ENCODE results near the gene POU3F4. TPM values are rescaled to one million over a fixed set of nuclear protein-coding genes. Genes with fewer than 3 reads are reported as not detected.

The POU3F4 gene
- total and polyA plus RNA-seq, 9 donors = under 0.01 to 0.04 (median 0.03) TPM; not detected in 6

GRCh38 chrX:83512111-83512510, 4.0 kb downstream of the POU3F4 start:
- WGBS (ENCODE audit: insufficient coverage) = 49% methylated on average over 6 of the region's 14 CpGs
- Histone ChIP-seq H3K36me3 (ENCODE audit: control insufficient read depth, insufficient read depth, low read length) (no peaks in the 10 kb centered on the region), H3K9me3 (replicated peaks; ENCODE audit: control insufficient read depth, low read depth, low read length) (no peaks in the 10 kb centered on the region), H3K27me3 (ENCODE audit: control insufficient read depth, insufficient read depth, low read length) (peaks cover 47% of the 10 kb centered on the region), H3K4me3 (ENCODE audit: low read length) (no peak overlapping the region), H3K4me1 (ENCODE audit: control insufficient read depth, insufficient read depth, low read length) (no peaks in the 10 kb centered on the region), H3K27ac (ENCODE audit: low read length) (no peak overlapping the region)
- DNase-seq = no peak

- no peaks in the 10 kb centered on the region for H3K9me3 ChIP-seq (replicated peaks; ENCODE audit: control insufficient read depth, low read depth, low read length)
- no peak overlapping the region for H3K4me3 ChIP-seq (ENCODE audit: low read length)
- WGBS (ENCODE audit: insufficient coverage) = no CpG with 5 or more reads among the region's 1 CpG
- H3K27ac ChIP-seq (ENCODE audit: low read length) = no peak overlapping the region
- peaks cover 8% of the 10 kb centered on the region for H3K27me3 ChIP-seq (ENCODE audit: control insufficient read depth, insufficient read depth, low read length)
- H3K4me1 ChIP-seq (ENCODE audit: control insufficient read depth, insufficient read depth, low read length) = no peaks in the 10 kb centered on the region
- no peaks in the 10 kb centered on the region for H3K36me3 ChIP-seq (ENCODE audit: control insufficient read depth, insufficient read depth, low read length)
- no peak for DNase-seq
Observed at GRCh38 chrX:83516597-83516996, 8.5 kb downstream of the POU3F4 start.

GRCh38 chrX:83521905-83522304, 13.8 kb downstream of the POU3F4 start:
- Histone ChIP-seq H3K4me1 (ENCODE audit: control insufficient read depth, insufficient read depth, low read length) (no peaks in the 10 kb centered on the region), H3K4me3 (ENCODE audit: low read length) (no peak overlapping the region), H3K27ac (ENCODE audit: low read length) (no peak overlapping the region), H3K27me3 (ENCODE audit: control insufficient read depth, insufficient read depth, low read length) (no peaks in the 10 kb centered on the region), H3K36me3 (ENCODE audit: control insufficient read depth, insufficient read depth, low read length) (no peaks in the 10 kb centered on the region), H3K9me3 (replicated peaks; ENCODE audit: control insufficient read depth, low read depth, low read length) (no peaks in the 10 kb centered on the region)
- no peak for DNase-seq
- WGBS (ENCODE audit: insufficient coverage) = no CpG with 5 or more reads among the region's 1 CpG

GRCh38 chrX:83529950-83530349, 21.9 kb downstream of the POU3F4 start:
- no peaks in the 10 kb centered on the region for H3K9me3 ChIP-seq (replicated peaks; ENCODE audit: control insufficient read depth, low read depth, low read length)
- DNase-seq = no peak
- peaks cover 5% of the 10 kb centered on the region for H3K27me3 ChIP-seq (ENCODE audit: control insufficient read depth, insufficient read depth, low read length)
- H3K27ac ChIP-seq (ENCODE audit: low read length) = no peak overlapping the region
- no CpG with 5 or more reads among the region's 1 CpG for WGBS (ENCODE audit: insufficient coverage)
- no peaks in the 10 kb centered on the region for H3K4me1 ChIP-seq (ENCODE audit: control insufficient read depth, insufficient read depth, low read length)
- H3K36me3 ChIP-seq (ENCODE audit: control insufficient read depth, insufficient read depth, low read length) = no peaks in the 10 kb centered on the region
- H3K4me3 ChIP-seq (ENCODE audit: low read length) = no peak overlapping the region

- no peak overlapping the region for H3K4me3 ChIP-seq (ENCODE audit: low read length)
- H3K27ac ChIP-seq (ENCODE audit: low read length) = no peak overlapping the region
- no peaks in the 10 kb centered on the region for H3K4me1 ChIP-seq (ENCODE audit: control insufficient read depth, insufficient read depth, low read length)
- peak; percentile 1 for DNase-seq
- H3K9me3 ChIP-seq (replicated peaks; ENCODE audit: control insufficient read depth, low read depth, low read length) = no peaks in the 10 kb centered on the region
- peaks cover 5% of the 10 kb centered on the region for H3K27me3 ChIP-seq (ENCODE audit: control insufficient read depth, insufficient read depth, low read length)
- 64% methylated on average over 5 of the region's 7 CpGs for WGBS (ENCODE audit: insufficient coverage)
- no peaks in the 10 kb centered on the region for H3K36me3 ChIP-seq (ENCODE audit: control insufficient read depth, insufficient read depth, low read length)
Observed at GRCh38 chrX:83535417-83536196, 27.5 kb downstream of the POU3F4 start.

Measured in muscle of leg (tissue), 11 donors.